Ureter (tissue), 1 donor: Measurements from ENCODE around the gene FUT8. TPM values are rescaled to one million over a fixed set of nuclear protein-coding genes. Genes with fewer than 3 reads are reported as not detected.

Experiments
- DNase-seq: peaks from one replicate; pipeline ENCODE4 v3.0.0-alpha.2; 2020; ENCODE audit warnings: low spot score
- total RNA-seq: library from RNA; stranded (reverse); gene quantifications from one replicate; pipeline ENCODE4 v1.2.4, GENCODE V29; 2023
- donor health status: DM: yes; HTN: yes; CAD: no.

The FUT8 gene
- total RNA-seq, 1 donor from 2014 or later = 38.0 TPM

- DNase-seq = no peak
Measured at GRCh38 chr14:65772921-65773574, 360.5 kb downstream of the FUT8 start.

GRCh38 chr14:65774041-65774440 is 361.5 kb downstream of the FUT8 start:
- no peak for DNase-seq

- no peak for DNase-seq
Measured at GRCh38 chr14:65776193-65776852, 363.8 kb downstream of the FUT8 start.

GRCh38 chr14:65780566-65780965 is 368.0 kb downstream of the FUT8 start:
- no peak for DNase-seq

- no peak for DNase-seq
Measured at GRCh38 chr14:65783101-65783500, 370.6 kb downstream of the FUT8 start.

- no peak for DNase-seq
Measured at GRCh38 chr14:65783576-65783975, 371.0 kb downstream of the FUT8 start.

GRCh38 chr14:65784574-65784973 is 372.0 kb downstream of the FUT8 start:
- DNase-seq = no peak

GRCh38 chr14:65787461-65787860 is 374.9 kb downstream of the FUT8 start:
- no peak for DNase-seq

- no peak for DNase-seq
Measured at GRCh38 chr14:65788876-65789275, 376.3 kb downstream of the FUT8 start.

- DNase-seq = no peak
Measured at GRCh38 chr14:65789363-65789762, 376.8 kb downstream of the FUT8 start.

GRCh38 chr14:65790172-65790815 is 377.8 kb downstream of the FUT8 start:
- DNase-seq = no peak

- no peak for DNase-seq
Measured at GRCh38 chr14:65791191-65791981, 378.9 kb downstream of the FUT8 start.

GRCh38 chr14:65792208-65792905 is 379.8 kb downstream of the FUT8 start:
- no peak for DNase-seq
